ENCODE measurements around the gene PHGDH.

The PHGDH gene

GRCh38 chr1:119732465-119733168, 20.9 kb downstream of the PHGDH start:
- DNase-seq: no peak

GRCh38 chr1:119733754-119734153, 22.0 kb downstream of the PHGDH start:
- no peak for DNase-seq

GRCh38 chr1:119735217-119735616, 23.5 kb downstream of the PHGDH start:
- no peak for DNase-seq

- DNase-seq: no peak
Observed at GRCh38 chr1:119736649-119737039, 24.9 kb downstream of the PHGDH start.

GRCh38 chr1:119737040-119737682, 25.4 kb downstream of the PHGDH start:
- DNase-seq: no peak

GRCh38 chr1:119738100-119738720, 26.5 kb downstream of the PHGDH start:
- no peak for DNase-seq

GRCh38 chr1:119739150-119739549, 27.4 kb downstream of the PHGDH start:
- no peak for DNase-seq

- no peak for DNase-seq
Observed at GRCh38 chr1:119740261-119740660, 28.5 kb downstream of the PHGDH start.

GRCh38 chr1:119740896-119741780, 29.4 kb downstream of the PHGDH start:
- no peak for DNase-seq

- no peak for DNase-seq
Observed at GRCh38 chr1:119742202-119742601, 30.5 kb downstream of the PHGDH start.

GRCh38 chr1:119742677-119743076, 30.9 kb downstream of the PHGDH start:
- no peak for DNase-seq

GRCh38 chr1:119743308-119743707, 31.6 kb downstream of the PHGDH start:
- no peak for DNase-seq

GRCh38 chr1:119743776-119744597, 32.3 kb downstream of the PHGDH start:
- DNase-seq: peak; percentile 46 to 58

GRCh38 chr1:119744598-119744942, 32.8 kb downstream of the PHGDH start:
- no peak for DNase-seq

GRCh38 chr1:119745034-119745433, 33.3 kb downstream of the PHGDH start:
- DNase-seq: no peak

GRCh38 chr1:119747451-119747850, 35.7 kb downstream of the PHGDH start:
- DNase-seq: no peak

- no peak for DNase-seq
Observed at GRCh38 chr1:119748040-119748439, 36.3 kb downstream of the PHGDH start.

- DNase-seq: no peak
Observed at GRCh38 chr1:119752592-119752991, 40.9 kb downstream of the PHGDH start.

GRCh38 chr1:119758584-119758983, 46.9 kb downstream of the PHGDH start:
- no peak for DNase-seq

GRCh38 chr1:119762409-119762808, 50.7 kb downstream of the PHGDH start:
- no peak for DNase-seq

GRCh38 chr1:119762953-119763352, 51.2 kb downstream of the PHGDH start:
- no peak for DNase-seq

GRCh38 chr1:119764220-119764619, 52.5 kb downstream of the PHGDH start:
- no peak for DNase-seq
